GM19372 (cell line): ENCODE measurements around the gene SLC12A3.
A peak's percentile ranks its signal among the peaks of the same experiment; 100 is the strongest.

ENCODE experiments used
- ATAC-seq: cut with Tn5 transposase; IDR thresholded peaks from one replicate; pipeline ENCODE4 v1.9.1; 2021; ENCODE audit warnings: mild to moderate bottlenecking, low read depth, moderate library complexity; ENCODE audit not compliant: unreplicated experiment

Gene SLC12A3

DNA sequence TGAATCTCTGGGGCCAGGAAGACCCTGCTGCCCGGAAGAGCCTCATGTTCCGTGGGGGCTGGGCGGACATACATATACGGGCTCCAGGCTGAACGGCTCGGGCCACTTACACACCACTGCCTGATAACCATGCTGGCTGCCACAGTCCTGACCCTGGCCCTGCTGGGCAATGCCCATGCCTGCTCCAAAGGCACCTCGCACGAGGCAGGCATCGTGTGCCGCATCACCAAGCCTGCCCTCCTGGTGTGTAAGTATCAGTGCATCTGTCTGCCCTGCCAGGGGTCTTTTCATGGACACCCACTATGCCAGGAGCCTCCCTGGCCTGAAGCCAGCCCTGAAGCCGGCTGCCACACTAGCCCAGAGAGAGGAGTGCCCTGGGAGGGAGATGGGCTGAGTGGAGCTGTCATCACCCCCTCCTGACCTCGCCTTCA, 96.9 kb downstream of the SLC12A3 start, which contains the start of gene CETP:
CETP (plus strand) TSS at position 100 of the 431 bp plus-strand sequence; CDS start at position 130, 30 bp downstream.
- no peak for ATAC-seq

DNA sequence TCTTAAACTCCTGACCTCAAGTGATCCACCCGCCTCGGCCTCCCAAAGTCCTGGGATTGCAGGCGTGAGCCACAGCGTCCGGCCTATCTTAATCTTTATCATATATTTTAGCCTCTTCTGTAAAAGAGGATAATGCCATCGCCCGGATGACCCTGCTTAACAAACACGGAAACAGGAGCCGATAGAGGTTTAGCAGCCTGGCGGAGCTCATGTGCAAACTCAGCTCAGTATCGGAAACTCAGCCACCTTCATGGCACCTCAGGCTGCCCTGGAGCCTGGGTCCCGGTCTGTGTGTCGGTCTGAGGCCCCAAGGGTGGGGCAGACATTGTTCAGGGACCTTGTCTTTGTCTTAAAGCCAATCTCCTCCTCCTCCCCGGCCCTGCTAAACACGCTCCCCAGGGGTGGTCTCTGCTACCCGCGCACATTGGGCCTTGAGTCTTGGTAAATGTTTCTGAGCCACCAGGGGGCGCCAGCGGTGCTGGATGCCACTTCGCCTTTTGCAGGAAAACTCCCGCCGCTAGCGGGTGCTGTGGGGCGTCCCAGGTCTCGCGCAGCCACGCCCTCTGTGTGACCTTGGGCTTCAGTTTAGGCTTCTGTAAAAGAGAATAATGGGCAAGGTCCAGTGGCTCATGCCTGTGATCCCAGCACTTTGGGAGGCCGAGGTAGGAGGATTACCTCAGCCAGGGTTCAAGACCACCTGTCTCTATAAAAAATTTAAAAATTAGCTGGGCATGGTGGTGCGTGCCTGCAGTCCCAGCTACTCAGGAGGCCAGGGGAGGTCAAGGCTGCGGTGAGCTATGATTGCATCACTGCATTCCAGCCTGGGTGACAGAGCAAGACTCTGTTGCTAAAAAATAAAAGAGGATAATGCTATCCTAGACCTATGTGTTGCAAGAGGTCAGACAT, 99.5 kb downstream of the SLC12A3 start:
- ATAC-seq = peak; percentile 75
